PC-9 (cell line): ENCODE data around the gene IER5L. TPM values are rescaled to one million over a fixed set of nuclear protein-coding genes. Genes with fewer than 3 reads are reported as not detected.
"Not testable (repeated sequence)": the region's sequence is repeated elsewhere in the genome, so short reads cannot be mapped to it uniquely, and the experiment has no call there.

Experiments used
- BruUV-seq: library from RNA; stranded (reverse); fragments of 400-500 nt; replicated peaks from 2 replicates; lab custom pipeline; 2021; lab: Mats Ljungman, UMichigan
- CTCF ChIA-PET: fragments of 300-600 bp; sonication (Branson Sonifier 250); formaldehyde crosslinking; loops from one replicate; lab custom pipeline; 2022; ENCODE audit warnings: antibody characterized with exemption; lab: Charles Lee
- POLR2A ChIA-PET: fragments of 300-600 bp; sonication (Branson Sonifier 250); formaldehyde crosslinking; loops from one replicate; lab custom pipeline; 2022; ENCODE audit warnings: antibody characterized with exemption; ENCODE audit not compliant: unreplicated experiment; lab: Charles Lee
- DNase-seq, 2 experiments: peaks; one replicate each; pipeline versions ENCODE4 v3.0.0 to v3.0.0-alpha.2; 2015 to 2022; ENCODE audit warnings: mixed read lengths in 1 of 2
- H2AFZ ChIP-seq: fragments of 200-600 bp; sonication (generic); 2 replicates; pipeline ENCODE4 v1.8.1; 2017; ENCODE audit warnings: antibody characterized with exemption
- H3F3A ChIP-seq: fragments of 200-600 bp; sonication (generic); 2 replicates; pipeline ENCODE4 v1.8.1; 2017; ENCODE audit warnings: antibody characterized with exemption, mild to moderate bottlenecking, low read depth; ENCODE audit not compliant: insufficient read depth
- H3K27ac ChIP-seq: fragments of 200-600 bp; sonication (generic); 2 replicates; pipeline ENCODE4 v1.6.1; 2016; ENCODE audit warnings: mixed run types
- H3K27me3 ChIP-seq: fragments of 200-600 bp; sonication (generic); 2 replicates; pipeline ENCODE4 v1.6.1; 2016; ENCODE audit warnings: low read depth, mixed run types; ENCODE audit not compliant: insufficient read depth
- H3K36me3 ChIP-seq: fragments of 200-600 bp; sonication (generic); 2 replicates; pipeline ENCODE4 v1.6.1; 2016; ENCODE audit warnings: low read depth, mixed run types
- H3K4me1 ChIP-seq: fragments of 200-600 bp; sonication (generic); replicated peaks from 2 replicates; pipeline ENCODE4 v1.6.1; 2016; ENCODE audit warnings: mixed run types; ENCODE audit not compliant: insufficient read depth
- H3K4me2 ChIP-seq: fragments of 200-600 bp; sonication (generic); 2 replicates; pipeline ENCODE4 v1.6.1; 2017; ENCODE audit warnings: mixed run types
- H3K4me3 ChIP-seq: fragments of 200-600 bp; sonication (generic); 2 replicates; pipeline ENCODE4 v1.6.1; 2016; ENCODE audit warnings: mixed run types
- H3K79me2 ChIP-seq: fragments of 200-600 bp; sonication (generic); 2 replicates; pipeline ENCODE4 v1.6.1; 2017; ENCODE audit warnings: low read depth, mixed run types
- H3K9me2 ChIP-seq: fragments of 200-600 bp; sonication (generic); 2 replicates; pipeline ENCODE4 v1.8.1; 2017; ENCODE audit warnings: mild to moderate bottlenecking; ENCODE audit not compliant: insufficient read depth
- H3K9me3 ChIP-seq: fragments of 200-600 bp; sonication (generic); 2 replicates; pipeline ENCODE4 v1.8.1; 2016; ENCODE audit warnings: low read depth; ENCODE audit not compliant: insufficient read depth
- H4K20me1 ChIP-seq: fragments of 200-600 bp; sonication (generic); 2 replicates; pipeline ENCODE4 v1.8.1; 2017; ENCODE audit not compliant: insufficient read depth
- EZH2 ChIP-seq: fragments of 200-600 bp; sonication (generic); IDR thresholded peaks from 2 replicates; pipeline ENCODE4 v1.8.0; 2017; ENCODE audit warnings: antibody characterized with exemption, low read depth
- intact Hi-C: fragments of 100-400 bp; cut with micrococcal nuclease; formaldehyde crosslinking; loops from one replicate; pipeline ENCODE4 v1.10.0; 2022; ENCODE audit not compliant: unreplicated experiment
- total RNA-seq: library from RNA; stranded (reverse); gene quantifications from 2 replicates; pipeline ENCODE4 v1.2.3, GENCODE V29; 2021
- TF ChIP-seq, protein P1 (sequence below): fragments of 200-600 bp; sonication (generic); conservative IDR thresholded peaks from 2 replicates; pipeline ENCODE4 v1.6.1; 2017; ENCODE audit warnings: mixed run types, antibody characterized with exemption, mild to moderate bottlenecking, moderate library complexity

IER5L gene
- total RNA-seq, 1 experiment from 2014 or later, result 37.3 TPM

DNA sequence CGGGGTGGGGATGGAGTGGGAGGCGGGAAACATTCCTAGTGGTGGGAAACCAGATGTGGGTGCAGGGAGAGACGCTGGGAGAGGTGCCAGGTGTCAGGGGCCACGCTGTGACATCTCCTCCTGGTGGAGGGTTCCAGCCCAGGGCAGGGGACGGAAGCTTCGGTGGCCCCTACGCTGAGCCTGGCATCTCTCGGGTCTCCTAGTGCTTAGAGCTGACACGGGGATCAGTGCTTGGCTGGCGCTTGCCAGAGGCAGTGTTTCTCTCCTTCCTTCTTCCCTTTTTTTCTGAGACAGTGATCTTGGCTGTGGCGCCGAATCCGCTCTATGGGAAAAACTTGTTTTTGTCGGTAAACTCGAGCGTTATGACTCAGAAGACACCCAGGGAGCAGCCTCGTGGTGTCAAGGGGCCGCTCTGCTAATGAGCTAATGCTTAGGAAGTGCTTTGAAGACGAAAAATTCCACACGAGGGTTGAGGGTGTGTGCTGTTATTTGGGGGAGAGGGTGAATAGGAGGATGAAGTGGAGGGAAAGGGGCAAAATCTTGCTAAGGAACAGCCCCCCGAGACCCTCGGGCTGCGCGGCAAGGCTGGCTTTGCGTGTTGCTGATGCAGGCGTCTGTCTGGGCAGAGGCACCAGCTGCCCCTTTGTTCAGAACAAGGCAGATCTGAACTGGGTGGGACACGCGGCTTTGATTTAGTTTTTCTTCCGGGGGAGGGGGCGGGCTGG lies 20.4 kb upstream of the IER5L start:
- DNase-seq, result no peak
- TF ChIP-seq, protein P1, sequence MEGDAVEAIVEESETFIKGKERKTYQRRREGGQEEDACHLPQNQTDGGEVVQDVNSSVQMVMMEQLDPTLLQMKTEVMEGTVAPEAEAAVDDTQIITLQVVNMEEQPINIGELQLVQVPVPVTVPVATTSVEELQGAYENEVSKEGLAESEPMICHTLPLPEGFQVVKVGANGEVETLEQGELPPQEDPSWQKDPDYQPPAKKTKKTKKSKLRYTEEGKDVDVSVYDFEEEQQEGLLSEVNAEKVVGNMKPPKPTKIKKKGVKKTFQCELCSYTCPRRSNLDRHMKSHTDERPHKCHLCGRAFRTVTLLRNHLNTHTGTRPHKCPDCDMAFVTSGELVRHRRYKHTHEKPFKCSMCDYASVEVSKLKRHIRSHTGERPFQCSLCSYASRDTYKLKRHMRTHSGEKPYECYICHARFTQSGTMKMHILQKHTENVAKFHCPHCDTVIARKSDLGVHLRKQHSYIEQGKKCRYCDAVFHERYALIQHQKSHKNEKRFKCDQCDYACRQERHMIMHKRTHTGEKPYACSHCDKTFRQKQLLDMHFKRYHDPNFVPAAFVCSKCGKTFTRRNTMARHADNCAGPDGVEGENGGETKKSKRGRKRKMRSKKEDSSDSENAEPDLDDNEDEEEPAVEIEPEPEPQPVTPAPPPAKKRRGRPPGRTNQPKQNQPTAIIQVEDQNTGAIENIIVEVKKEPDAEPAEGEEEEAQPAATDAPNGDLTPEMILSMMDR, result no peak
- TF ChIP-seq EZH2, result no peak
- no peak overlapping the region for H2AFZ ChIP-seq
- H3K27ac ChIP-seq, result no peak overlapping the region
- no peaks in the 10 kb centered on the region for H3F3A ChIP-seq
- no peak overlapping the region for H3K4me2 ChIP-seq
- CTCF ChIA-PET, result no interaction called here
- no peaks in the 10 kb centered on the region for H3K36me3 ChIP-seq
- no peaks in the 10 kb centered on the region for H3K9me3 ChIP-seq
- H3K27me3 ChIP-seq, result no peaks in the 10 kb centered on the region
- H4K20me1 ChIP-seq, result no peaks in the 10 kb centered on the region
- BruUV-seq, result no TSS peak
- H3K79me2 ChIP-seq, result no peaks in the 10 kb centered on the region
- intact Hi-C loops, result no loop called here
- POLR2A ChIA-PET, result no interaction called here
- no peaks in the 10 kb centered on the region for H3K4me1 ChIP-seq
- no peaks in the 10 kb centered on the region for H3K9me2 ChIP-seq
- H3K4me3 ChIP-seq, result no peak overlapping the region

DNA sequence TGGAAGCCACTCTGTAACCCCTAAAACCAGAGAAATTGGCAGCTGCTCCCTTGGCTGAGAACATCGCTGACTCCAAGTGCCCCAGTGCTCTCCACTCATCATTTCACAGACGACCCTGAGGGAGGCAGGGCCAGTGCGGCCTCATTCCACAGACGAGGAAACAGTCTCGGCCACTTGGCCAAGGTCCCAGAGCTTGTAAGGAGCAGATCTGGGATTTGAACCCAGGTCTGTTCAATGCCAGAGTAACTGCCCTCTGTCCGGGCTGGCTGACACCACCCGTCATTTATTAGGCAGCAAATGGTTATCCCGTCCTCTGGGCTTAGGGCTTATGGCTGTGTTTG lies 19.9 kb upstream of the IER5L start:
- Histone ChIP-seq H3K36me3 (no peaks in the 10 kb centered on the region), H3K4me2 (no peak overlapping the region), H3K4me3 (no peak overlapping the region), H4K20me1 (no peaks in the 10 kb centered on the region), H3K79me2 (no peaks in the 10 kb centered on the region), H2AFZ (no peak overlapping the region), H3K9me2 (no peaks in the 10 kb centered on the region), H3F3A (no peaks in the 10 kb centered on the region), H3K9me3 (no peaks in the 10 kb centered on the region), H3K27me3 (no peaks in the 10 kb centered on the region), H3K27ac (no peak overlapping the region), H3K4me1 (no peaks in the 10 kb centered on the region)
- no TSS peak for BruUV-seq
- CTCF ChIA-PET, result no interaction called here
- TF ChIP-seq, protein P1, result no peak
- TF ChIP-seq EZH2, result no peak
- DNase-seq, result no peak
- intact Hi-C loops, result no loop called here
- POLR2A ChIA-PET, result no interaction called here

DNA sequence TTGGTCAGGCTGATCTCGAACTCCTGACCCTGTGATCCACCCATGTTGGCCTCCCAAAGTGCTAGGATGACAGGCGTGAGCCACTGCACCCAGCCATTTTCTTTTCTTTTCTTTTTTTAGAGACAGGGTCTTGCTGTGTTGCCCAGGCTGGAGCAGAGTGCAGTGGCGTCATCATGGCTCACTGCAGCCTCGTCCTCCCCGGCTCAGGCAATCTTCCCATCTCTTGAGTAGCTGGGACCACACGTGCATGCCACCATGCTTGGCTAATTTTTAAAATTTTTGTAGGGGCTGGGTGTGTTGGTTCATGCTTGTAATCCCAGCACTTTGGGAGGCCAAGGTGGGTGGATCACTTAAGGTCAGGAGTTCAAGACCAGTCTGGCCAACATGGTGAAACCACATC lies 19.0 kb upstream of the IER5L start:
- DNase-seq, H3K27me3 ChIP-seq, BruUV-seq, H3K9me3 ChIP-seq, H3K27ac ChIP-seq, intact Hi-C loops, H3K79me2 ChIP-seq, H3K4me3 ChIP-seq, POLR2A ChIA-PET, H3K4me2 ChIP-seq, H2AFZ ChIP-seq, H3F3A ChIP-seq, H4K20me1 ChIP-seq, CTCF ChIA-PET, H3K9me2 ChIP-seq, H3K4me1 ChIP-seq, H3K36me3 ChIP-seq: not testable (repeated sequence)

DNA sequence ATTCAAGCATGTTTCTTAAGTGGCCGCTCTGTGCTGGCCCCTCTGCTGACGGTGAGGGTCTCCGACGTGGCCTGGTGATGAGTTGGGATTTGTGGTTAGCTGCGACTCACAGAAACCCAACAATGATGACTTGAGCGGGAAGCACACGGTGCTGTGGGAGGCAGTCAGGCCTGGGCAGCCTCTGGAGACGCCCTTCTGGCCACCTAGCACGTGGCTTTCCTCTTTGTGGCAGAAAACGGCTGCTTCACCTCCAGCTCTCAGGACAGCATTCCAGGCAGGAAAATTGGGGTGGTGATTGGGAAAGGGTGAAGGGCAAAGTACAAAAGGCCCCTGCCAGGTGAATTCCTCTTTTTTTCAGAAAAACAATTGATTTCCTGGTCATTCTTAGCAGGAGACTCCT lies 17.5 kb upstream of the IER5L start:
- Histone ChIP-seq H3K4me3 (no peak overlapping the region), H4K20me1 (no peaks in the 10 kb centered on the region), H3K27ac (no peak overlapping the region), H3K4me2 (no peak overlapping the region), H3F3A (no peaks in the 10 kb centered on the region), H2AFZ (no peak overlapping the region), H3K79me2 (no peaks in the 10 kb centered on the region), H3K9me3 (no peaks in the 10 kb centered on the region), H3K4me1 (no peaks in the 10 kb centered on the region), H3K9me2 (no peaks in the 10 kb centered on the region), H3K36me3 (no peaks in the 10 kb centered on the region), H3K27me3 (no peaks in the 10 kb centered on the region)
- DNase-seq, result no peak
- CTCF ChIA-PET, result no interaction called here
- intact Hi-C loops, result no loop called here
- BruUV-seq, result no TSS peak
- TF ChIP-seq EZH2, result no peak
- TF ChIP-seq, protein P1, result no peak
- POLR2A ChIA-PET, result no interaction called here
